Left lung (tissue), 10 donors: Measurements from ENCODE around the gene CFAP43. TPM values are rescaled to one million over a fixed set of nuclear protein-coding genes. Genes with fewer than 3 reads are reported as not detected.
"Not testable (repeated sequence)": the region's sequence is repeated elsewhere in the genome, so short reads cannot be mapped to it uniquely, and the experiment has no call there.

Experiments
- ATAC-seq: fragments of 200-7000 bp; cut with Tn5 transposase; one replicate; pipeline ENCODE4 v1.9.1; 2020; ENCODE audit warnings: moderate library complexity
- DNase-seq, 4 donors: peaks; one replicate each; pipeline ENCODE4 v3.0.0-alpha.2; 2013 to 2020
- H3K27ac ChIP-seq, 2 donors: fragments of 200-600 bp; sonication (generic) in 1 of 2; one replicate each; pipeline versions ENCODE4 v1.5.0 to v1.8.0; 2020 to 2021
- H3K27me3 ChIP-seq, 2 donors: fragments of 200-600 bp; sonication (generic) in 1 of 2; one replicate each; pipeline versions ENCODE4 v1.5.0 to v1.8.0; 2020 to 2021
- H3K36me3 ChIP-seq, 2 donors: fragments of 200-600 bp; sonication (generic) in 1 of 2; one replicate each; pipeline versions ENCODE4 v1.5.0 to v1.8.0; 2020 to 2021
- H3K4me1 ChIP-seq, 2 donors: fragments of 200-600 bp; one replicate each; pipeline ENCODE4 v1.8.0; 2021
- H3K4me3 ChIP-seq, 2 donors: fragments of 200-600 bp; sonication (generic) in 1 of 2; one replicate each; pipeline versions ENCODE4 v1.5.0 to v1.8.0; 2020 to 2021; ENCODE audit warnings: mild to moderate bottlenecking in 1 of 2
- H3K9me3 ChIP-seq, 2 donors: fragments of 200-600 bp; sonication (generic) in 1 of 2; one replicate each; pipeline versions ENCODE4 v1.5.0 to v1.8.0; 2020 to 2021
- CTCF ChIP-seq, 2 donors: fragments of 200-600 bp; sonication (generic) in 1 of 2; IDR thresholded peaks; one replicate each; pipeline versions ENCODE4 v1.5.0 to v1.8.0; 2021; ENCODE audit warnings: antibody characterized with exemption in 2 of 2
- intact Hi-C, 2 donors: fragments of 100-400 bp; cut with DNase I; formaldehyde crosslinking; loops; one replicate each; pipeline versions ENCODE4 v1.11.2 to v1.14.2; 2022
- polyA plus RNA-seq, 6 donors: library from polyadenylated mRNA; unstranded; fragments of 120-200 nt; gene quantifications; one replicate each; pipeline ENCODE4 v1.2.1, GENCODE V29; 2013; ENCODE audit not compliant: insufficient read length in 6 of 6
- total RNA-seq, 2 donors: library from RNA; stranded (reverse); fragmentation: NEBNext Ultra II Directional; extraction: Animal tissue kit (Norgen Biotek cat#: 25700); gene quantifications; one replicate each; pipeline ENCODE4 v1.2.1, GENCODE V29; 2021
- donor health status: DM: no; HTN: yes; CAD: no.
- donor health status: DM: no; HTN: no; CAD: no.

CFAP43 gene
- total and polyA plus RNA-seq, 8 donors: 0.70 to 24.5 (median 11.9) TPM

- TF ChIP-seq CTCF (IDR thresholded peaks at IDR 0.05): no peak
- Histone ChIP-seq H3K27ac (peak overlapping the region; percentile 46 to 86), H3K36me3 (no peaks in the 10 kb centered on the region), H3K4me3 (peak overlapping the region in 1 of 2 donors; percentile 13), H3K4me1 (peaks cover 0 to 13% of the 10 kb centered on the region in 2 donors), H3K27me3 (no peaks in the 10 kb centered on the region), H3K9me3 (no peaks in the 10 kb centered on the region)
- intact Hi-C loops: no loop called here
- peak; percentile 90 for ATAC-seq
- DNase-seq: no peak
Measured at GRCh38 chr10:104246976-104247375, 14.8 kb upstream of the CFAP43 start.

DNA sequence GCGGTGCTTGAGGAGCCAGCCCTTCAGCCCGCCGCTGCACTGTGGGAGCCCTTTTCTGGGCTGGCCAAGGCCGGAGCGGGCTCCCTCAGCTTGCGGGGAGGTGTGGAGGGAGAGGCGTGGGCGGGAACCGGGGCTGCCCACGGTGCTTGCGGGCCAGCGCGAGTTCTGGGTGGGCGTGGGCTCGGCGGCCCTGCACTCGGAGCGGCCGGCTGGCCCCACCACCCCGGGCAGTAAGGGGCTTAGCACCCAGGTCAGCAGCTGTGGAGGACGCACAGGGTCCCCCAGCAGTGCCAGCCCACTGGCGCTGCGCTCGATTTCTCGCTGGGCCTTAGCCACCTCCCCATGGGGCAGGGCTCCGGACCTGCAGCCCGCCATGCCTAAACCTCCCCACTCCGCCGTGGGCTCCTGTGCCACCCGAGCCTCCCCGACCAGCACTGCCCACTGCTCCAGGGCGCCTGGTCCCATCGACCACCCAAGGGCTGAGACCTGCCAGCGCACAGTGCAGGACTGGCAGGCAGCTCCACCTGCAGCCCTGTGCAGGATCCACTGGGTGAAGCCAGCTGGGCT lies 13.0 kb upstream of the CFAP43 start:
- ATAC-seq: no peak
- Histone ChIP-seq H3K36me3 (no peaks in the 10 kb centered on the region), H3K4me3 (no peak overlapping the region), H3K27ac (no peak overlapping the region), H3K4me1 (peaks cover 0 to 13% of the 10 kb centered on the region in 2 donors), H3K27me3 (no peaks in the 10 kb centered on the region), H3K9me3 (no peaks in the 10 kb centered on the region)
- intact Hi-C loops: no loop called here
- peak in 1 of 4 donors; percentile 76 for DNase-seq
- no peak for TF ChIP-seq CTCF (IDR thresholded peaks at IDR 0.05)

DNA sequence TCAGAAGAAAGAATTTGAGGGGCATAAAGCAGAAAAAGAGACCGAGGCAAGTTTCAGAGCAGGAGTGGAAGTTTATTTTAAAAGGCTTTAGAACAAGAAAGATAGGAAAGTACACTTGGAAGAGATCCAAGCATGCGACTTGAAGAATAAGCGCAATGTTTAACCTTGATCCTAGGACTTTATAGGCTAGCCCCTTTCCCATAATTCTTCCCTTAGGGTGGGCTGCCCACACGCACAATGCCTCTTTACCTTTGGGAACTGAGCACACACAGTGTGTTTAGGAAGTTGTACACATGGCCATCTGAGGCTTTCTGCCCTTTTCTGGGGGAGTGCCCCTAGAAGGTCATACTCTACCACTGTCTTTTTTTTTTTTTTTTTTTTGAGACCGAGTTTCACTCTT lies 11.3 kb upstream of the CFAP43 start:
- Histone ChIP-seq H3K27ac (no peak overlapping the region), H3K4me3 (no peak overlapping the region), H3K36me3 (no peaks in the 10 kb centered on the region), H3K27me3 (no peaks in the 10 kb centered on the region), H3K4me1 (peaks cover 0 to 13% of the 10 kb centered on the region in 2 donors), H3K9me3 (no peaks in the 10 kb centered on the region)
- intact Hi-C loops: no loop called here
- no peak for TF ChIP-seq CTCF (IDR thresholded peaks at IDR 0.05)
- peak in 1 of 4 donors; percentile 21 for DNase-seq
- ATAC-seq: no peak

DNA sequence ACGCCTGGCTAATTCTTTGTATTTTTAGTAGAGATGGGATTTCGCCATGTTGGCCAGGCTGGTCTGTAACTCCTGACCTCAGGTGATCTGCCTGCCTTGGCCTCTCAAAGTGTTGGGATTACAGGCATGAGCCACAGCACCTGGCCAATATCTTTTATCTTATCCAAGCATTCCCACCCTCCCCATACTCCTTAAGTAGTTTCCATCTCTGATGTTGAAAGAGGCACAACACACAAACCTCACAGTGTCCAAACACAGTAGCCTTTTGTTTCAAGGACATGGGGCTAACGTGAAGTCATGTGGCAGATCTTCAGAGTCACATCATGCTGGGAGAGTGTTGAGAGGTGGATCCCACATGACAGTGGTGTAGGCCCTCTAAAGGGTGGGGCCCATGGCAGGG lies 10.8 kb upstream of the CFAP43 start:
- intact Hi-C loops, DNase-seq, H3K27ac ChIP-seq: not testable (repeated sequence)

GRCh38 chr10:104242545-104242944 lies 10.4 kb upstream of the CFAP43 start:
- intact Hi-C loops: no loop called here
- no peaks in the 10 kb centered on the region for H3K9me3 ChIP-seq
- DNase-seq (no peak), ATAC-seq (no peak)
- H3K27me3 ChIP-seq: no peaks in the 10 kb centered on the region
- H3K27ac ChIP-seq: no peak overlapping the region
- TF ChIP-seq CTCF (IDR thresholded peaks at IDR 0.05): no peak
- H3K4me3 ChIP-seq: no peak overlapping the region
- H3K36me3 ChIP-seq: no peaks in the 10 kb centered on the region
- peaks cover 0 to 13% of the 10 kb centered on the region in 2 donors for H3K4me1 ChIP-seq

More for the DNA sequence above, 10.8 kb upstream of the CFAP43 start:
- not testable (repeated sequence) for H3K9me3 ChIP-seq, H3K36me3 ChIP-seq, ATAC-seq, H3K27me3 ChIP-seq, H3K4me3 ChIP-seq
- peaks cover 0 to 13% of the 10 kb centered on the region in 2 donors for H3K4me1 ChIP-seq

DNA sequence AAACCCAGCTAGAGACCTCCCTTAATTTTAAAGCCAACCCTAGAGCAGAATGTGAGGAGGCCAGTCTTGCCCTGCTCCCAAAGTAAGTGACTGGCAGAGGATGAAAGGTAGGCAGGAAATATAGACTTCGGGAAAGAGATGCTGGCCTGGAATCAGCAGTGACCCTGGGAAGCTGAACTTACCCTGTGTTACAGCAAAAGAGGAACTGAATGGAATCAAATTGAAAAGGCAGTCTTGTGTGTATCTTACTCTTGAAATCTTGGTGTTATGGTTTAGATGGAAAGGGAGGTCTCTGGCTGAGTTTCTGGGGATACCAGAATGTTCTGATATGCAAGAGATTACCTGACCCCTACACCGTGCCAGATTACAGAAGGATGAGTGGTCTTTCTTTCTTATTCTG lies 7.9 kb upstream of the CFAP43 start:
- intact Hi-C loops: no loop called here
- no peak for ATAC-seq
- no peak for TF ChIP-seq CTCF (IDR thresholded peaks at IDR 0.05)

More for the DNA sequence above, 7.9 kb upstream of the CFAP43 start:
- H3K27ac ChIP-seq: no peak overlapping the region
- peaks cover 0 to 4% of the 10 kb centered on the region in 2 donors for H3K9me3 ChIP-seq
- DNase-seq: no peak
- H3K4me1 ChIP-seq: no peaks in the 10 kb centered on the region
- H3K4me3 ChIP-seq: no peak overlapping the region
- H3K36me3 ChIP-seq: no peaks in the 10 kb centered on the region
- H3K27me3 ChIP-seq: no peaks in the 10 kb centered on the region
